Right forelimb (tissue), 1 donor: ENCODE data around the gene MYBPC3.

Experiments
- DNase-seq: peaks from one replicate; pipeline ENCODE4 v3.0.0-alpha.2; 2018

MYBPC3 gene

GRCh38 chr11:47383071-47383470, 30.6 kb upstream of the MYBPC3 start:
- DNase-seq, result no peak

GRCh38 chr11:47380078-47380477, 27.6 kb upstream of the MYBPC3 start:
- DNase-seq, result no peak

- DNase-seq, result no peak
Measured at GRCh38 chr11:47379317-47379716, 26.8 kb upstream of the MYBPC3 start.

- DNase-seq, result no peak
Measured at GRCh38 chr11:47378836-47379170, 26.3 kb upstream of the MYBPC3 start.

GRCh38 chr11:47378010-47378835, 25.7 kb upstream of the MYBPC3 start, which contains the start of gene SPI1:
Gene SPI1 (minus strand): TSS chr11:47378547. CDS start chr11:47378353, 194 bp downstream.
- DNase-seq, result no peak

GRCh38 chr11:47377571-47378009, 25.1 kb upstream of the MYBPC3 start:
- no peak for DNase-seq

GRCh38 chr11:47376525-47377371, 24.2 kb upstream of the MYBPC3 start:
- DNase-seq, result no peak

GRCh38 chr11:47376107-47376524, 23.6 kb upstream of the MYBPC3 start:
- no peak for DNase-seq

- DNase-seq, result no peak
Measured at GRCh38 chr11:47375546-47376085, 23.1 kb upstream of the MYBPC3 start.

- no peak for DNase-seq
Measured at GRCh38 chr11:47375020-47375419, 22.5 kb upstream of the MYBPC3 start.

GRCh38 chr11:47374720-47375019, 22.2 kb upstream of the MYBPC3 start:
- DNase-seq, result no peak

- DNase-seq, result peak; percentile 90
Measured at GRCh38 chr11:47373876-47374719, 21.6 kb upstream of the MYBPC3 start.

- DNase-seq, result no peak
Measured at GRCh38 chr11:47372422-47372821, 19.9 kb upstream of the MYBPC3 start.

GRCh38 chr11:47369676-47370075, 17.2 kb upstream of the MYBPC3 start:
- DNase-seq, result no peak

GRCh38 chr11:47366020-47366490, 13.6 kb upstream of the MYBPC3 start:
- no peak for DNase-seq

- no peak for DNase-seq
Measured at GRCh38 chr11:47361419-47361818, 8.9 kb upstream of the MYBPC3 start.

GRCh38 chr11:47360341-47360740, 7.8 kb upstream of the MYBPC3 start:
- no peak for DNase-seq

- DNase-seq, result no peak
Measured at GRCh38 chr11:47359586-47359985, 7.1 kb upstream of the MYBPC3 start.

GRCh38 chr11:47359162-47359561, 6.7 kb upstream of the MYBPC3 start:
- DNase-seq, result no peak

- DNase-seq, result no peak
Measured at GRCh38 chr11:47358731-47359051, 6.2 kb upstream of the MYBPC3 start.

- DNase-seq, result no peak
Measured at GRCh38 chr11:47357985-47358730, 5.7 kb upstream of the MYBPC3 start.

- no peak for DNase-seq
Measured at GRCh38 chr11:47356998-47357329, 4.5 kb upstream of the MYBPC3 start.
